Liver (tissue), 9 donors: Measurements from ENCODE around the gene SPAG9. TPM values are rescaled to one million over a fixed set of nuclear protein-coding genes. Genes with fewer than 3 reads are reported as not detected.

Source experiments
- DNase-seq: peaks from one replicate; pipeline ENCODE4 v3.0.0-alpha.2; 2017; ENCODE audit warnings: low spot score
- H3K27ac ChIP-seq, 2 donors: one replicate each; pipeline ENCODE4 v1.7.0; 2013; ENCODE audit warnings: inconsistent platforms in 2 of 2, low read length in 2 of 2, control low read depth in 1 of 2, low read depth in 1 of 2, mild to moderate bottlenecking in 1 of 2
- H3K27me3 ChIP-seq, 4 donors: one replicate each; pipeline versions ENCODE4 v1.6.1 to v1.7.0; 2013; ENCODE audit warnings: low read length in 3 of 4, inconsistent platforms in 1 of 4, mild to moderate bottlenecking in 1 of 4, moderate library complexity in 1 of 4; ENCODE audit not compliant: control insufficient read depth in 4 of 4, insufficient read depth in 4 of 4
- H3K36me3 ChIP-seq, 4 donors: one replicate each; pipeline versions ENCODE4 v1.6.1 to v1.7.0; 2013; ENCODE audit warnings: low read length in 3 of 4, mild to moderate bottlenecking in 3 of 4, low read depth in 1 of 4, moderate library complexity in 1 of 4; ENCODE audit not compliant: control insufficient read depth in 4 of 4, insufficient read depth in 3 of 4
- H3K4me1 ChIP-seq, 4 donors: one replicate each; pipeline versions ENCODE4 v1.6.1 to v1.7.0; 2013; ENCODE audit warnings: low read length in 3 of 4, mild to moderate bottlenecking in 3 of 4, moderate library complexity in 1 of 4; ENCODE audit not compliant: control insufficient read depth in 4 of 4, insufficient read depth in 4 of 4
- H3K4me3 ChIP-seq, 3 donors: one replicate each; pipeline versions ENCODE4 v1.6.1 to v1.7.0; 2013; ENCODE audit warnings: low read length in 3 of 3, control low read depth in 1 of 3, low read depth in 1 of 3, mild to moderate bottlenecking in 1 of 3
- H3K9ac ChIP-seq, 2 donors: one replicate each; pipeline ENCODE4 v1.7.0; 2013; ENCODE audit warnings: low read length in 2 of 2, mild to moderate bottlenecking in 2 of 2, moderate library complexity in 2 of 2, control low read depth in 1 of 2, low read depth in 1 of 2
- H3K9me3 ChIP-seq, 4 donors: one replicate each; pipeline versions ENCODE4 v1.6.1 to v1.7.0; 2013; ENCODE audit warnings: low read length in 3 of 4; ENCODE audit not compliant: control insufficient read depth in 4 of 4
- ATF3 ChIP-seq: IDR thresholded peaks from 2 replicates; pipeline ENCODE4 v1.6.1; 2016; ENCODE audit warnings: antibody characterized with exemption
- CTCF ChIP-seq: fragments of 150-350 bp; IDR thresholded peaks from 2 replicates; pipeline ENCODE4 v1.5.1; 2017; ENCODE audit warnings: improper control_type of control experiment, low read depth, low read length; ENCODE audit not compliant: missing input control
- FOXA1 ChIP-seq: IDR thresholded peaks from 2 replicates; pipeline ENCODE4 v1.6.1; 2016; ENCODE audit warnings: antibody characterized with exemption
- FOXA2 ChIP-seq: IDR thresholded peaks from 2 replicates; pipeline ENCODE4 v1.6.1; 2016; ENCODE audit warnings: antibody characterized with exemption
- HNF4A ChIP-seq, 2 donors: conservative IDR thresholded peaks; 2 replicates each; pipeline ENCODE4 v1.6.1; 2016; ENCODE audit warnings: antibody characterized with exemption in 2 of 2, mild to moderate bottlenecking in 2 of 2
- JUND ChIP-seq, 2 donors: IDR thresholded peaks; 2 replicates each; pipeline ENCODE4 v1.6.1; 2016; ENCODE audit warnings: antibody characterized with exemption in 2 of 2
- MAX ChIP-seq: IDR thresholded peaks from 2 replicates; pipeline ENCODE4 v1.6.1; 2016; ENCODE audit warnings: antibody characterized with exemption
- RAD21 ChIP-seq, 2 donors: IDR thresholded peaks; 2 replicates each; pipeline ENCODE4 v1.6.1; 2016; ENCODE audit warnings: antibody characterized with exemption in 2 of 2, mild to moderate bottlenecking in 2 of 2
- REST ChIP-seq: IDR thresholded peaks from 2 replicates; pipeline ENCODE4 v1.6.1; 2016; ENCODE audit warnings: antibody characterized with exemption, mild to moderate bottlenecking
- SP1 ChIP-seq: IDR thresholded peaks from 2 replicates; pipeline ENCODE4 v1.6.1; 2018; ENCODE audit warnings: antibody characterized with exemption, mild to moderate bottlenecking
- TAF1 ChIP-seq: conservative IDR thresholded peaks from 2 replicates; pipeline ENCODE4 v1.6.1; 2016; ENCODE audit warnings: antibody characterized with exemption, mild to moderate bottlenecking
- YY1 ChIP-seq: IDR thresholded peaks from 2 replicates; pipeline ENCODE4 v1.6.1; 2016; ENCODE audit warnings: antibody characterized with exemption, mild to moderate bottlenecking
- ZBTB33 ChIP-seq: IDR thresholded peaks from 2 replicates; pipeline ENCODE4 v1.6.1; 2016; ENCODE audit warnings: antibody characterized with exemption
- WGBS: extraction: QIAGEN DNeasy Blood & Tissue Kit; methylation state at CpG from one replicate; pipeline ENCODE4 v1.1.7; 2013; 5-methylcytosine and 5-hydroxymethylcytosine counted together
- polyA plus RNA-seq, 2 donors: library from polyadenylated mRNA; stranded (reverse) in 1 of 2; unstranded in 1 of 2; fragments of 200-250 nt in 1 of 2; fragments of >200 nt in 1 of 2; fragmentation: Nextera tagmentation in 1 of 2; extraction: Ambion mirVana in 1 of 2; gene quantifications; one replicate each; pipeline versions ENCODE4 v1.2.1 to v1.2.3, GENCODE V29; 2013 to 2015
- total RNA-seq, 2 donors: library from RNA; depleted of rRNA; stranded (reverse); fragments of >200 nt; gene quantifications; one replicate each; pipeline ENCODE4 v1.2.3, GENCODE V29; 2014
- donor health status: healthy.
- donor health status: healthy.
- donor health status: healthy.
- donor health status: healthy.
- donor health status: healthy.

The SPAG9 gene
- total and polyA plus RNA-seq, 4 donors: 12.0 to 94.0 (median 18.4) TPM

- Histone ChIP-seq H3K9ac (no peak overlapping the region), H3K27me3 (no peaks in the 10 kb centered on the region), H3K27ac (no peak overlapping the region), H3K9me3 (no peaks in the 10 kb centered on the region), H3K36me3 (peaks cover 2 to 22% (median 15%) of the 10 kb centered on the region in 4 donors), H3K4me3 (no peak overlapping the region), H3K4me1 (no peaks in the 10 kb centered on the region)
- WGBS: 93% methylated on average over 5 of the region's 5 CpGs
- no peak for DNase-seq
- TF ChIP-seq FOXA2 (no peak), SP1 (no peak), ATF3 (no peak), ZBTB33 (no peak), YY1 (no peak), FOXA1 (no peak), RAD21 (IDR thresholded peaks at IDR 0.05) (no peak), TAF1 (no peak), MAX (no peak), JUND (IDR thresholded peaks at IDR 0.05) (no peak)
These were observed 41.6 kb downstream of the SPAG9 start for GRCh38 chr17:51079049-51079448.

GRCh38 chr17:51078009-51078592 lies 42.6 kb downstream of the SPAG9 start:
- Histone ChIP-seq H3K9ac (no peak overlapping the region), H3K27me3 (no peaks in the 10 kb centered on the region), H3K36me3 (peaks cover 2 to 22% (median 15%) of the 10 kb centered on the region in 4 donors), H3K27ac (no peak overlapping the region), H3K4me1 (no peaks in the 10 kb centered on the region), H3K9me3 (no peaks in the 10 kb centered on the region), H3K4me3 (no peak overlapping the region)
- TF ChIP-seq REST (no peak), CTCF (no peak), HNF4A (conservative IDR thresholded peaks at IDR 0.05) (no peak)
- no peak for DNase-seq
- WGBS: 97% methylated on average over 5 of the region's 5 CpGs
